Stimulated activated CD4-positive, alpha-beta T cell treated with anti-CD3 and anti-CD28 coated beads, Interleukin-1b, Interleukin-23, amount 100 ng/mL, for 24 hours (primary cell): Measurements from ENCODE around the gene RAP2A.

Experiments
- DNase-seq, 4 experiments: peaks; one replicate each; pipeline ENCODE4 v3.0.0-alpha.2; 2020; ENCODE audit warnings: low read depth in 4 of 4, low spot score in 1 of 4

RAP2A gene

DNA sequence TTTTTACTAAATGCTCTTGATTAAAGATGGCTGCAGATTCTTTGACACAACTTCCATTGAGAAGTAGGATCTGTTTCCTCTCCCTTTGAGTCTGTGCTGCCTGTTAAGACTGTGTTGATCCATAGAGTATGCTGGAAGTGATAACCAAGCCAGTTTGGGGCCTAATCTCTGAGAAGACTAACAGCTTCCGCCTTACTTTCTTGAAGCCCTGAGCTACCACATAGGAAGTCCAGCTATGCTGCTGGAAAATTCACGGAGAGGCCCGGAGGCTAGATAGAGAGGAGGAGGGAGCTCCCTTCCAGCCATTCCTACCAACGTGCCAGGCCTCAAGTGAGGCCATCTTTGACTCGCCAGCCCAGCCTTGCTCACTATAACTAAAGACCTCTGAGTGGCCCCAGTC lies 12.5 kb downstream of the RAP2A start:
- no peak for DNase-seq

DNA sequence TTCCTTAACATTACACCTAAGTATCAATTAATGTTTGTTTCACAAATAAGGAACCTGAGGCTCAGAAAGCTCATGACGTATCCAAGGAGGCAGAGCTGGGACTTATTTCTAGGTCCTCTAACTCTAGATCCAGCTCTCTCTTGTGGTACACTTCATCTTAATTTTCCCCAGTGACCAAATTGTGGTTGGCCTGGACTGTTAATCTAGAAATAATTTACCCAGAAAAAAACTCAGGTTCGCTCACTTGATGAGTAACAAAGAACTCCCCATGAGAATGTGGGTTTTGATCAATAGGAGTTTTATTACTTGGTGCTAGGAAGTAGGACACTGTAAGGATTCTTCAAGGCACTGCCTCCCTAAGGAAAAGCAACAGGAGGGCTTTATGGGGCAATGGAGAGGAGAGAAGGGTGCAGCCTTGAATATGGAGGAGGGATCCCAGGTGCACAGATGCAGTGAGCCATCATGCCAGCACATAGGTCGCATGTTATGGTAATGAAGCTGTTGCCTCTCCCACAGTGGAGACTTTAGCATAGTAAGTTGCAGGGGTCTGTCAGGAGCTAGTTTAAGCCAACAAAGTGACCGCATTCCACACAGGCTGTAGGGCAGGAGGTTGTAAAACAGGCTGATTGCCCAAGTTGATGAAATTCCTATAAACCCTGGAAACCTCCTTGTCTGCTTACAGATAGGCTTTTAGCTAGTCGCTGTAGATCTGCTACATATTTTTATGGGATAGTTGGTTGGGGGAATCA lies 14.7 kb downstream of the RAP2A start:
- no peak for DNase-seq

DNA sequence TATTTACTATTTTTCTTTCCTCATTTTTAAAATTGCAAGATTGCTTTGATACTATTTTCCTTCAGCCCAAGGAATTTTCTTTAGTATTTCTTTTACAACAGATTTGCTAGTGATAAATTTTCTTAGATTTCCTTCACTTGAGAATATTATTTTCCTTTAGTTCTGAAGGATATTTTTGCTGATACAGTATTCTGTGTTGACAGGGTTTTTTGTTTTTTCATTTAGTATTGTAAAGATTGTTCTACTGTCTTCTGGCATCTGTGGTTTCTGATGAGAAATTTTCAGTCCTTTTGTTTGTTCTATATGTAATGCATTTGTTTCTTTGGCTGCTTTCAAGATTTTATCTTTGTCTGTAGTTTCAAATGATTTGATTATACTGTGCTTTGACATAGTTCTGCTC lies 20.7 kb downstream of the RAP2A start:
- no peak for DNase-seq

DNA sequence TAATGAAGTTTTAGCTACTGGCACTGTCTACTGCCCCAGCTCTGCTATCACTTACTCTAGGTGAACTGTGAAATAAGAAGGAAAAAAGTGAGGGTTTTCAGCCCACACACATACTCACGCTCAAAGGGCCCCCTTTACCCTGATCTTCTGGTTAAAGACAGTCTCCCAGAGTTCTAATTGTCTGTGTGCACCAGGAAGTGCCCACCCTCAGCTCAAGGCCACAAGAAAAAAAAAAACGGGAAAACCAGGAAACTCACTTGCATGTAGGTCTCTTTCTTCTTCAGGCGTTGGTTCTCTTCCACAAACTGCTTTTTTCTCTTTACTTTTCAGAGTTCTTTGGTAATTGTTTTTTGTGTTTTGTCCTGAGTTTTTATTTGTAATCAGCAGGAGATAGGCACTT lies 22.1 kb downstream of the RAP2A start:
- no peak for DNase-seq

DNA sequence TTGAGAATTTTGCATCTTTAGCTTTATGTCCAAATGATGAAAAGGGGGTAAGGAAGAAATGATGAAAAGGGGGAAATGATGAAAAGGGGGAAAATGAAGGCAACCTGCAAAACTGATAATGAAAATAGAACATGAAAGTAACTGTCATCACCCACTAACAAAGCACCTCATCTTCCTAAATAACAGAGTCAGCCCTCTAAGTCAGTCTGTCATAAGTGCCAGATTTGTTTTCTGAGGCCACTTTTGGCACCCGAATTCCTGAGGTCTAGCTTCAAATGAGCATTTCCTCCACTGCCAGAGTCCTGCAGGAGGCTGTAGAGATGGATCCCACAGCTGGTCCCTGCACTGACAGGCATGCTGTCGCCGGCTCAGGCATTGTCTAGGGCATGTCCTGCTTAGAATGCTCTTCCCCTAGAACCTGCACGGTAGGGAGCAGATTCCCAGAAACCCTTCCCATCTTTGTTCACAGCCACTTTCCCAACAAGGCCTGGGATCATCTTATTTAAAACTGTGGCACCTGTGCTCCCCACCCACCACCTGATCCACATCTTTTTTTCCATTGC lies 25.3 kb downstream of the RAP2A start:
- DNase-seq, result no peak

DNA sequence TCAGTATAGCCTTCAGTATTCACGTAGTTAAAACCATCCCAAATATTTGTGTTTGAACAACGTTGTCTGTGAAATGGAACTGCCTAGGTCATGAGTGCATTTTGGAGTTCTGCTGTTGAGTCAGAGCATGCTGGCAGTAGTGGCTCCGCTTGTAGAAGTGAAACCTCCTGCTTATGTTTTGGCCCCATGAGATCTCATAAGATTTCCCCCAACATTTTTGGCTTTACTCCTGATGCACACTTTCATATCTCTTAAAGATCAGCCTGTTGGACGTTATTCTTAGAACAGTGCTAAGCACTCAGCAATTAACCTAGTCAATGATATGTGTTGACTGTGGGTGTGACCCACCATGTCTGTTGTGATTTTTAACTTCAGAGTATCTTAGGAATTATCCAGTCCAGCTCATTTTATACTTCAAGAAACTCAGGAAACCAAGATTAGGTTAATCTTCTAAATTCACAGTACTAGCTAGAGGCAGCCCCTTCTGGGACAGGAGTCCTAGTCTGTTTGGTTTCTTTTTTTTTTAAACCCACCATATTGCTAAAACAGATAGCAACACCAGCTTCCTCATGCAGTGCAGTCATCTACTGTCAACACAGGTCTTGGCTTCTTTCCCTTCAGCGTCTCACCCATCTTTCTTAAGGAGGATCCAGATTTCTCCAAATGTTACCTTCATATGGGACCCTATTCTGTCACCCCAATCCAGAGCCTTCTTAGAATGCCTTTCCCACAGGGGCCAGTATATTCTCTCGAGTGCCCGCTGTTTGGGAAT lies 26.2 kb downstream of the RAP2A start:
- DNase-seq, result no peak

DNA sequence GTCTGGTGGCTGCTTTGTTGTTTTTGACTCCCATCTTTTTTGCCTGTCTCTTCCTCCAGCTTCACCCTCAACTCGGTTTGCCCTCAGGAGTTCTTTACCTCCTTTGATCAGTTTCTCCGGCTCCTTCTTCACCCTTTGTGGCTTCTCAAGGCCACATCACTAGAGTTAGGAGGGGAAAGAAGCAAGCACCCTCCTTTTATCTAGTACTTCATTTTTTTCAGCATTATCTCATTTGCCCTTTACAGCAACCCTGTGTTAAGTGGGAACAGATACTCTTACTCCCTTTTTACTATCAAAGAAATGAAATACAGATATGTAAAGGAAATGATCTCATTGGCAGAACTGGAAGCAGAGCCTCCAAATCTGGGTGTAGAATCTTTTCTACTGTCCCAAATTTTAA lies 26.9 kb downstream of the RAP2A start:
- no peak for DNase-seq

DNA sequence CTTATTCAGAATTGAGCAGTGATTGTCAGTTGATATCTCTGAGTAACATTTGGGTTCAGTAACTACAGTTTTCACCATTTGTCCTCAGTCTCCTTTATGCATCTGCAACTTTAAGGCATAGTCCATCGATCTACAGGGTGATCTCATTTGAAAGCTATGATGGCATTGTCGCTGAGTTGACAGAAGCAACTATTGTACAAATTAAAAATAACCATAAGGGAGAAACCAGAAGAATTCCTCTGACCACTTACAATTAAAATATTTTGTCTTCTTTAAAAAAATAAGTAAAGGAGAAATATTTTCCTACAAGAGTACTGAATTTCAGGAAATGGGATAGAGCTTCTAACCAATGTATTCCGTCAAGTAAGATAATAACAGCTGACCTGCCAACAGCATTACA lies 30.6 kb downstream of the RAP2A start:
- no peak for DNase-seq

DNA sequence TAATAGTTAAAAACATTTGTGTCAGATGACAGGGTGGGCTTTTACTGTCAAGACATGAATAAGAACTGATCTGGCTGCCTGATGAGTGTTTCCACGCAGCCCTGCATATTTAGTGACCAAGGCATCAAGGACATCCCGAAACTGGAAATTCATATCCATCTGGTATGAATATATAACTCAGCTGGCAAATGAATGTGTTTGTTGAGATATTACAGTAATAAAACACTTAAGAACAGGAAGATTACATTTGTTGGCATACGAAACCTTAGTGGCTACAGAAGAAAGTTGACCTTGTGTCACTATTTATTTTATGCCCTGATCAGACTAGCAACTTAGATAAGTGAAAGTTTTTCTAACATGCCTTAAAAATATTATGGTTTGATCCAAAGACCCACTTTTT lies 32.8 kb downstream of the RAP2A start:
- DNase-seq, result no peak

DNA sequence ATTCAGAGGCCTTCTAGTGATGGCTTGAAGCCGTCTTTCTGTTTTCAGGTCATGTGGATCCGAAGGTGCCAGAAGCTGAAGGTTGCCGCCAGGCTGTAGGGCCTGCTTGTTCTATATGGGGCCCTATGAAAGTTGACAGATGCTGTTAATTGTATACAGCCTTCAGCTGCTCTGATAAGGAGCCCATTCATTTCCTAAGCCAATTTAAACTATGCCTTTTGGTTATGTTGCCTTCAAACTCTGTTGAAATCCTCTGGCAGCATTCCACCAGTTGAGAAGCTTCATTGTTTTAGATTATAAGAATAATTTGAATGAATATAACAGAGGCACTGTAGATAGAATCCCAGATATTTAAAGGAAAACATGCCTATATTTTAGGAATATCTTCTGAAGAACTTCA lies 34.4 kb downstream of the RAP2A start:
- DNase-seq, result no peak

DNA sequence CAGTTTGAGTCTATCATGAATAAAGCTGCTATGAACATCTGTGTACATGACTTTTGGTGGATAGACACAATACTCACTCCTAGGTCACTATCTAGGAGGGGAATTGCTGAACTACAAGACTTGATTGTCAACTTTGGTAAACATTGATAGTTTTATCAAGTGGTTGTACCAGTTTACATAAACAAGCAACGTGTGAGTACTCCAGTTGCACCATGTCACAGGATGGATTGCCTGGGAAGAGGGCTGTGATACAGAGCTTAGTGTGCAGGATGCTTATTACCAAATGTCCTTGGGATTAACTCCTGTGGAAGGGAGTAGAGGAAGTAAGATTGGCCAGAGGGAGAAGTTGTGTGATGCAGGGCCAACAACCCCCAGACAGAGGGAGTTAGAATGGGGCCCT lies 37.7 kb downstream of the RAP2A start:
- no peak for DNase-seq

DNA sequence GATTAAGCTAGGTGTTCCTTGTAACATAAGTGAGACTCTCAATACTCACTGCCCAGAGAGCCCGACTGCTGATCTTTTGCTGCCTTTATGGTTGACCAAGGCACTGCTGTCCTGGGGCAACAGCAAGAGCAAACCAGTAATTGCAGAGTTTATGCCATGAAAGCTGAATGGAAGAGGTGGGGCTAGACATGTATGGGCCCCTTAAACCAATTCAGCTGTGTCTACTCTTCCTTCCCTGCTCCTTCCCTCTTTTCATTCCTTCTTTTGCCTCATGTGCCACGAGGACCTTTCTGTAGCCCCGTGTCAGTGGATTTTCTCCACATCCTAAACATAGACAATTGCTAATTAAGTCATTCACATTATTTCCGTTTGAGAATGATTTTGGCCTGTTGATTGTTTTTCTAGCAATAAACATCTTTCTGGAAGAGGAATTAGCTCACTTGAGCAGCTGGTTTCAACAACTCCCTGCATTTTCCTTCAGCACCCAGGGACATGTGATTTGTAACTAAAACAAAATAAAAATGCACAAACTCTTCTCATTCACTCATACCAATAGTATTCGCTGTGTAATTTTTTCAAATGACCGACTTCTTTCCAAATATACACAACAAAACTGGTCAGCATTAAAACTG lies 40.5 kb downstream of the RAP2A start:
- no peak for DNase-seq

DNA sequence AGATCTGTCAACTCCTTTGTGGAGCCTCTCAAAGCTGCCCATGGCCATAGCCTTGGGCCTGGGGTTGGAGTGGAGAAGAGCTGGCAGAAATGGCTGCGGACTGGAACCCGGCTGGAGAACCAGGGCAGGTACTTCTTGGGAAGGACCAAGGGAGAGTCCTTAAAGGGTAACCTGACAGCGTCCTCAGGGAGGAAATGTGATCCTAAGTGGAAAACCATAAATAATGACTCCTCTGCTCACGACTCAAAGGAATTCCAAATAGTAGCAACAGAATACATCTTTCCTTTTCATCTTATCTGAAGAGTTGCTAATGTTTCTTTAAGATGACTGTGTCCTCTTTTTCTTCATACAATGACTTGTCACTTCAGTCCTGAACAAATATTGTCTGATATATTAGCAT lies 41.0 kb downstream of the RAP2A start:
- no peak for DNase-seq

DNA sequence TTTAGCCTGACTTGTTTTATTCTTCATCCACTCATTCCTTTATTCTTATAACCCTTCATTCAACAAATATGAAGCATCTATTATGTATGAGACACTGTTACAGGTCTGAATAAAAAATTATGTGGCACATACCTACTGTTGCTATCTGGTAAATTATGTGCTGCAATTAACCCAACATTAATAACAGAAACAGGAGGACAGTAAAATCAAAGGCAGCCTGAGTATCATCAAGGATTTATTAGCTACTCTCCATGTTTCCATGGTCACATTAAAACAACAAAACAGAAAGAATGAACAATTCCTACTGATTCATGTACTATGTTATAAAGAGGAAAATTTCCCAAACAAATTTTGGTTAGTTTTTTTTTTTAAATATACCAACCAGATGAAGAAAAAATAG lies 43.9 kb downstream of the RAP2A start:
- DNase-seq, result no peak

DNA sequence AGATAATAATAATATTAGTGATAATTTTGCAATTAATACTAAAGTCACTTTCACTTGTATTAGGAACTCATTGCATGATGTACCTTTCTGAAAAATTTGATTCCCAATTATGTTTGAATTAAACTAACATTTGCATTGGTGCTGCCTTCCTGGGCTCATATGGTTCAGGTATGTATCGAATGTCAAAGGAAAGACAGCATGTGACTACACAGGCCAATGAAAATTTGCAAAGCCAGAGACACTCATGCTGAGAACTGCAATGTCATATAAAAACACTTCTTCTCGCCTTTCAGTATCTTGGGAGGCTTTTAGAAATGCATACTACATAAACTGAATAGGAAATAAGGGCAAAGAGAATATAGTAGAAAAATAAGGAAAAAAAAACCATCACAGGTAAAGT lies 44.3 kb downstream of the RAP2A start:
- no peak for DNase-seq

DNA sequence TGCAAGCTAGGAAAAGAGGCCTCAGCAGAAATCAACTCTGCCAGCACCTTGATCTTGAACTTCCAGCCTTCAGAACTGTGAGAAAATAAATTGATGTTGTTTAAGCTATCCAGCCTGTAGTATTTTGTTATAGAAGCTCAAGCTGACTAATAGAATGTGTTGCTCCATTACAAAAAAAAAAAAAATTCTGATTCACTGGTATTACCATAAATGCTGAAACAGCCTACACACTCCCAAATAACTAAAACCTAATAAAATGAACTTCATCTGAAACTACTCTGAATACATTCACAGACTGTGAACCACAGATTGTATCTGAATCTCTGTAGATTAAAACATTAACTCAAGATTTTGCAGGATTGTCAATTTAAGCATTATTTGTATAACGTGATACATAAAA lies 49.5 kb downstream of the RAP2A start:
- DNase-seq, result no peak

DNA sequence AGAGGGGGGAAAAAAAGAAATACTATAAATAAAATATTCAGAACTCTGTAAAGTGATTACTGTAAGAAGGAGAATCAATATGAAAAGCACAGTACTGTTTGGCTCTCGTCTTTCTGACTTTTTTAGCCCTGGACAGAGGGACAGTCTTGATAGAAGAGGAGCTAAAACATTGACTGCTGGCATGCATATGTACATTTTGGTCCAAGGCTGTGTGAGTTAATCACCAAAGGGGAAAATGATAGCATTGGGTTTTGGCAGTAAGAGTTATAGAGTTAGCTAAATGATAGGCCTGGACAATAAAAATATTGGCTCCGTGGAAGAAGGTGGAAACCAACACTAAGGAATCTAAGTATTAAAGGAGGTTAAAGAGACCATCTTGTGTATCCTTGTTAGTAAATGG lies 50.3 kb downstream of the RAP2A start:
- DNase-seq, result no peak

DNA sequence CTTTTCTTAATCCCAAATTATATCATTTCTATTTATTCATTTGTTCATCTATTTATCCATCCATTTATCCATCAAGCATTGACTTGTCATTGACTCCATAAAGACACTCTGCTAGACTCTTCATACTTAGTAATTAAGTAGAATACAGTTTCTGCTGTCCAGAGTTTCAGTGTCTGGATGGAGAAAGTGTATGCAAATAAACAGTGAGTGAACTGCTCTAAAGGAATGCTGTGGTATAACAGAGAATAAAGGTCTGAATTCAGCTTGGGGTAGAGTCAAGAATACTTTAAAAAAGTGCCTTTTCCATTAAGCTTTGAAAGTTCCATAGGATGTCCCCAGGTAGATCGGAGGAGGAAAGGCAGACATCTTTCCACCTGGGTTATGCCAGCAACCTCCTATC lies 51.4 kb downstream of the RAP2A start:
- DNase-seq, result no peak

DNA sequence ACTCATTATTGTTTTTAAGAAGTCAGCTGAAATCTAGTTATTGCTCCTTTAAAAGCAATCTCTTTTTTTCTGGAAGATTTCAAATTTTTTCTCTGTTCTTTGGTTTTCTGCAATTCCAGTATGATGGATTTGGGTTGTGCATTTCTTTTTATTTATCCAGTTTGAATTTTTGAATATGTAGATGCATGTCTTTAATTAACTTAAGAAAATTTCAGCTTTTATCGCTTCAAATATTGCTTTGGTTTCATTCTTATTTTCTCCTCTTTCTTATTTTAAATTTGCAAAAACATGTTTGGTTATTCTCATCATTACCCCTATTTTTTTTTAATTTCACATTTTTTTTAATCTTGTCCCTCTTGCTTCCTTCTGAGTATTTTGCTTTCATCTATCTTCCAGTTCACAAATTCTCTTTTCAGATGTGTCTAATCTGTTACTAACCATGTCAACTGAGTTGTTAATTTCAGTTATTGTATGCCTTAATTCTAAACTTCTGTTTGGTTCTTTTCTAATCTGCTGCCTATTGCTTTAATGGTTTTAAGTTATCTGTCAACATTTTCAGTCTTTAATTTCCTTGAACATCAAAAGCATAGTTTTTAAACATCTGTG lies 56.8 kb downstream of the RAP2A start:
- DNase-seq, result no peak

DNA sequence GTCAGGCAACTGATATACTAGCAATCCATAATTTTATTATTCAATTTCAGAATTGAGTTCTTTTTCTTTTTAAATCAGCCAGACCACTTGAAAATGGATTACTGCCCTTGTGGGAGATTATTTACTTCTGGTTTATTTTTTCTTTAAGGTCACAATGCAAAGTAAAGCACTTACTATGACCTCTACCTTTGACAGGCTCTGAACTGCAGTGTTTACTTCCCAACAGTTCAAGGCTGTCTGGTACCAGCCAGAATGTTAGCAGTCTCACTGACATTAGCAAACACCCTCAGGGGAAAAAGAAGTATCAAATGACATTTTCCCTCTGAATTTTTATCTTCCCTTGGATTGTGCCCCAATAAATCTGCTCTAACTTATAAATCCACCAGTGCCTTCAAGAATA lies 57.5 kb downstream of the RAP2A start:
- DNase-seq, result no peak

DNA sequence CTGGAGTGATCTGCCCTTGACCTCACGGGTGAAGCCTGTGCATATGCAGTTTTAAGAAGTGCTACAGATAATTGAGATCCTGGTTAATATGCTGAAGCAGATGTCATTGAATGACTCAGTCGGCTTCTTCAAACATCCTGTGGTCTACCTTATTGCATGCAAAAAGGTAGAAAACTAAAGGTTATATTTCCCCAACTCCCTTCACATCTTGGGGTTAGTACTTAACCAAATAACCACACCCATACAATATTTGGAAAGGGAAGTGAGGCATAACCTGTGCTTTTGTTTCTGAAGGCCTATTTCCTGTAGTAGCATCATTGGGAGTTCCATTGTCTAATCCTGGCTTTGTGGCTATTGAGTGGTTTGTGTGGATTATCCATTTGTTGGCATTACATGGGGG lies 58.3 kb downstream of the RAP2A start:
- no peak for DNase-seq
